ENCODE data around the gene FOXK1. TPM values are rescaled to one million over a fixed set of nuclear protein-coding genes. Genes with fewer than 3 reads are reported as not detected.
"Not testable (repeated sequence)": the region's sequence is repeated elsewhere in the genome, so short reads cannot be mapped to it uniquely, and the experiment has no call there.

FOXK1 gene
- total RNA-seq, 2 donors from 2014 or later = 36.9 to 43.4 TPM

GRCh38 chr7:4800926-4801838 lies 119.1 kb downstream of the FOXK1 start:
- Mint-ChIP-seq H3K4me1 (peaks cover 2% of the 10 kb centered on the region), H3K27ac (peak overlapping the region; percentile 79), H3K36me3 (ENCODE audit: low read depth) (peaks cover 23% of the 10 kb centered on the region), H3K9me3 (no peaks in the 10 kb centered on the region), H3K27me3 (ENCODE audit: insufficient read depth) (no peaks in the 10 kb centered on the region), H3K4me3 (no peak overlapping the region)
- no peaks in the 10 kb centered on the region for H3K27me3 ChIP-seq (ENCODE audit: control insufficient read depth, insufficient read depth, low read length, poor library complexity, severe bottlenecking)
- H3K27ac ChIP-seq (ENCODE audit: low read depth, low read length) = no peak overlapping the region
- H3K4me3 ChIP-seq (ENCODE audit: low read length) = no peak overlapping the region
- no peaks in the 10 kb centered on the region for H3K36me3 ChIP-seq (ENCODE audit: control insufficient read depth, insufficient read depth, low read length)
- WGBS, 2 experiments (ENCODE audit: insufficient coverage in 1 of 2, insufficient read length in 1 of 2) = 91 to 99% methylated on average over 11 to 27 of the region's 27 CpGs
- no peak overlapping the region for H3K9ac ChIP-seq (ENCODE audit: extremely low read depth, low read length, poor library complexity, severe bottlenecking)
- H3K4me1 ChIP-seq (ENCODE audit: control insufficient read depth, insufficient read depth, low read length) = no peaks in the 10 kb centered on the region
- TF ChIP-seq CTCF (conservative IDR thresholded peaks at IDR 0.05) = no peak
- no peaks in the 10 kb centered on the region for H3K9me3 ChIP-seq (ENCODE audit: control insufficient read depth, low read length)
- DNase-seq = no peak

- no peak overlapping the region for H3K27ac ChIP-seq (ENCODE audit: low read depth, low read length)
- peaks cover 24% of the 10 kb centered on the region for H3K36me3 Mint-ChIP-seq (ENCODE audit: low read depth)
- H3K27ac Mint-ChIP-seq = no peak overlapping the region
- no peaks in the 10 kb centered on the region for H3K4me1 ChIP-seq (ENCODE audit: control insufficient read depth, insufficient read depth, low read length)
- H3K27me3 ChIP-seq (ENCODE audit: control insufficient read depth, insufficient read depth, low read length, poor library complexity, severe bottlenecking) = no peaks in the 10 kb centered on the region
- no peak for TF ChIP-seq CTCF (conservative IDR thresholded peaks at IDR 0.05)
- no peaks in the 10 kb centered on the region for H3K9me3 Mint-ChIP-seq
- no peak overlapping the region for H3K9ac ChIP-seq (ENCODE audit: extremely low read depth, low read length, poor library complexity, severe bottlenecking)
- no peaks in the 10 kb centered on the region for H3K36me3 ChIP-seq (ENCODE audit: control insufficient read depth, insufficient read depth, low read length)
- H3K27me3 Mint-ChIP-seq (ENCODE audit: insufficient read depth) = no peaks in the 10 kb centered on the region
- H3K4me3 Mint-ChIP-seq = no peak overlapping the region
- no peaks in the 10 kb centered on the region for H3K9me3 ChIP-seq (ENCODE audit: control insufficient read depth, low read length)
- DNase-seq = no peak
- H3K4me3 ChIP-seq (ENCODE audit: low read length) = no peak overlapping the region
- WGBS, 2 experiments (ENCODE audit: insufficient coverage in 1 of 2, insufficient read length in 1 of 2) = 93 to 100% methylated on average over 5 to 18 of the region's 18 CpGs
- peaks cover 2% of the 10 kb centered on the region for H3K4me1 Mint-ChIP-seq
Measured at GRCh38 chr7:4801839-4802231, 119.7 kb downstream of the FOXK1 start.

GRCh38 chr7:4802577-4802976 lies 120.5 kb downstream of the FOXK1 start:
- H3K9ac ChIP-seq (ENCODE audit: extremely low read depth, low read length, poor library complexity, severe bottlenecking); H3K4me3 Mint-ChIP-seq; DNase-seq; H3K9me3 Mint-ChIP-seq; H3K27ac Mint-ChIP-seq; H3K27me3 ChIP-seq (ENCODE audit: control insufficient read depth, insufficient read depth, low read length, poor library complexity, severe bottlenecking); H3K36me3 ChIP-seq (ENCODE audit: control insufficient read depth, insufficient read depth, low read length); H3K9me3 ChIP-seq (ENCODE audit: control insufficient read depth, low read length); H3K4me1 ChIP-seq (ENCODE audit: control insufficient read depth, insufficient read depth, low read length); H3K27me3 Mint-ChIP-seq (ENCODE audit: insufficient read depth); H3K4me3 ChIP-seq (ENCODE audit: low read length); H3K4me1 Mint-ChIP-seq; H3K27ac ChIP-seq (ENCODE audit: low read depth, low read length): not testable (repeated sequence)
- peaks cover 21% of the 10 kb centered on the region for H3K36me3 Mint-ChIP-seq (ENCODE audit: low read depth)
- WGBS, 2 experiments (ENCODE audit: insufficient coverage in 1 of 2, insufficient read length in 1 of 2) = 93 to 100% methylated on average over 1 to 23 of the region's 23 CpGs

Data from endodermal cell (in vitro differentiated cells).